OCI-M1 (cell line): ENCODE data around the gene LILRB3.
A peak's percentile ranks its signal among the peaks of the same experiment; 100 is the strongest.
"Not testable (repeated sequence)": the region's sequence is repeated elsewhere in the genome, so short reads cannot be mapped to it uniquely, and the experiment has no call there.

Experiments used
- DNase-seq: peaks from one replicate; lab custom pipeline; 2025; lab: John Stamatoyannopoulos, UW

Gene LILRB3

GRCh38 chr19:54242234-54242633, 19.4 kb upstream of the LILRB3 start:
- DNase-seq, result not testable (repeated sequence)

GRCh38 chr19:54240372-54241336, 17.8 kb upstream of the LILRB3 start:
- DNase-seq, result not testable (repeated sequence)

GRCh38 chr19:54239491-54240371, 16.9 kb upstream of the LILRB3 start:
- DNase-seq, result not testable (repeated sequence)

- no peak for DNase-seq
Observed at GRCh38 chr19:54233941-54234340, 11.1 kb upstream of the LILRB3 start.

GRCh38 chr19:54231077-54231931, 8.5 kb upstream of the LILRB3 start:
- peak; percentile 94 for DNase-seq

GRCh38 chr19:54230031-54230430, 7.2 kb upstream of the LILRB3 start:
- no peak for DNase-seq

GRCh38 chr19:54229146-54229545, 6.3 kb upstream of the LILRB3 start:
- no peak for DNase-seq

- not testable (repeated sequence) for DNase-seq
Observed at GRCh38 chr19:54224619-54225018, 1.8 kb upstream of the LILRB3 start.

GRCh38 chr19:54223937-54224281, 1.1 kb upstream of the LILRB3 start:
- not testable (repeated sequence) for DNase-seq

- not testable (repeated sequence) for DNase-seq
Observed at GRCh38 chr19:54223277-54223936, 600 bp upstream of the LILRB3 start.

- not testable (repeated sequence) for DNase-seq
Observed at GRCh38 chr19:54221947-54222346, 860 bp downstream of the LILRB3 start.

GRCh38 chr19:54219702-54220101, 3.1 kb downstream of the LILRB3 start:
- DNase-seq, result not testable (repeated sequence)

GRCh38 chr19:54218960-54219661, 3.7 kb downstream of the LILRB3 start:
- DNase-seq, result no peak

GRCh38 chr19:54218259-54218658, 4.5 kb downstream of the LILRB3 start:
- DNase-seq, result no peak

GRCh38 chr19:54217517-54218247, 5.1 kb downstream of the LILRB3 start:
- DNase-seq, result not testable (repeated sequence)

- no peak for DNase-seq
Observed at GRCh38 chr19:54216869-54217268, 5.9 kb downstream of the LILRB3 start.

- not testable (repeated sequence) for DNase-seq
Observed at GRCh38 chr19:54214734-54215133, 8.1 kb downstream of the LILRB3 start.

- not testable (repeated sequence) for DNase-seq
Observed at GRCh38 chr19:54214217-54214616, 8.6 kb downstream of the LILRB3 start.

GRCh38 chr19:54211235-54211634, 11.6 kb downstream of the LILRB3 start:
- DNase-seq, result no peak
